Caco-2 (cell line): ENCODE measurements around the gene AK5. TPM values are rescaled to one million over a fixed set of nuclear protein-coding genes. Genes with fewer than 3 reads are reported as not detected.

Source experiments
- BruUV-seq: library from RNA; stranded (reverse); fragments of 400-500 nt; replicated peaks from 2 replicates; lab custom pipeline; 2021; lab: Mats Ljungman, UMichigan
- CTCF ChIA-PET: fragments of 300-600 bp; sonication (Branson Sonifier 250); formaldehyde crosslinking; loops from one replicate; lab custom pipeline; 2022; ENCODE audit warnings: antibody characterized with exemption; lab: Charles Lee
- POLR2A ChIA-PET: fragments of 300-600 bp; sonication (Branson Sonifier 250); formaldehyde crosslinking; loops from one replicate; lab custom pipeline; 2022; ENCODE audit warnings: antibody characterized with exemption; lab: Charles Lee
- DNase-seq, 2 experiments: peaks; one replicate each; pipeline versions ENCODE4 v3.0.0 to v3.0.0-alpha.2; 2020 to 2022
- H3K27me3 ChIP-seq: replicated peaks from 2 replicates; pipeline ENCODE4 v1.6.0; 2011; ENCODE audit warnings: low read length; ENCODE audit not compliant: control insufficient read depth, insufficient read depth
- H3K36me3 ChIP-seq: 2 replicates; pipeline ENCODE4 v1.5.1; 2011; ENCODE audit warnings: low read length; ENCODE audit not compliant: control insufficient read depth, insufficient read depth
- H3K4me1 ChIP-seq: fragments of 250-450 bp; sonication (Bioruptor Pico); 2 replicates; pipeline ENCODE4 v1.5.1; 2020; ENCODE audit warnings: mild to moderate bottlenecking
- H3K4me3 ChIP-seq: 2 replicates; pipeline ENCODE4 v1.5.1; 2011; ENCODE audit warnings: low read depth, mild to moderate bottlenecking, control low read depth, low read length
- H3K9me3 ChIP-seq: fragments of 250-450 bp; sonication (Bioruptor Pico); 2 replicates; pipeline ENCODE4 v1.5.1; 2020; ENCODE audit warnings: mild to moderate bottlenecking, moderate library complexity
- H3K27ac Mint-ChIP-seq: one replicate; pipeline ENCODE4 v1.8.0; 2022; ENCODE audit warnings: mixed read lengths; ENCODE audit not compliant: unreplicated experiment
- H3K27me3 Mint-ChIP-seq: one replicate; pipeline ENCODE4 v1.8.0; 2022; ENCODE audit warnings: mixed read lengths; ENCODE audit not compliant: insufficient read depth, unreplicated experiment
- H3K36me3 Mint-ChIP-seq: one replicate; pipeline ENCODE4 v1.8.0; 2022; ENCODE audit warnings: mild to moderate bottlenecking, mixed read lengths; ENCODE audit not compliant: insufficient read depth, unreplicated experiment
- H3K4me1 Mint-ChIP-seq: one replicate; pipeline ENCODE4 v1.8.0; 2022; ENCODE audit warnings: low read depth, mixed read lengths; ENCODE audit not compliant: unreplicated experiment
- H3K4me3 Mint-ChIP-seq: one replicate; pipeline ENCODE4 v1.8.0; 2022; ENCODE audit warnings: mild to moderate bottlenecking, moderate library complexity, mixed read lengths; ENCODE audit not compliant: unreplicated experiment
- H3K9me3 Mint-ChIP-seq: one replicate; pipeline ENCODE4 v1.8.0; 2022; ENCODE audit warnings: mixed read lengths; ENCODE audit not compliant: unreplicated experiment
- CTCF ChIP-seq, 2 experiments: fragments of 200-600 bp in 1 of 2; IDR thresholded peaks; 1 replicate in 1 of 2; 2 replicates in 1 of 2; pipeline versions ENCODE4 v1.5.1 to v1.8.0; 2011 to 2022; ENCODE audit warnings: antibody characterized with exemption in 1 of 2, control low read depth in 1 of 2, inconsistent platforms in 1 of 2, low read depth in 1 of 2, low read length in 1 of 2, mild to moderate bottlenecking in 1 of 2, moderate library complexity in 1 of 2; ENCODE audit not compliant: insufficient read depth in 1 of 2, severe bottlenecking in 1 of 2, unreplicated experiment in 1 of 2
- intact Hi-C: fragments of 100-400 bp; cut with micrococcal nuclease; formaldehyde crosslinking; loops from one replicate; pipeline ENCODE4 v1.10.0; 2022; ENCODE audit not compliant: unreplicated experiment
- total RNA-seq: library from RNA; stranded (reverse); gene quantifications from 2 replicates; pipeline ENCODE4 v1.2.3, GENCODE V29; 2022

The AK5 gene
- total RNA-seq, 1 experiment from 2014 or later = not detected

DNA sequence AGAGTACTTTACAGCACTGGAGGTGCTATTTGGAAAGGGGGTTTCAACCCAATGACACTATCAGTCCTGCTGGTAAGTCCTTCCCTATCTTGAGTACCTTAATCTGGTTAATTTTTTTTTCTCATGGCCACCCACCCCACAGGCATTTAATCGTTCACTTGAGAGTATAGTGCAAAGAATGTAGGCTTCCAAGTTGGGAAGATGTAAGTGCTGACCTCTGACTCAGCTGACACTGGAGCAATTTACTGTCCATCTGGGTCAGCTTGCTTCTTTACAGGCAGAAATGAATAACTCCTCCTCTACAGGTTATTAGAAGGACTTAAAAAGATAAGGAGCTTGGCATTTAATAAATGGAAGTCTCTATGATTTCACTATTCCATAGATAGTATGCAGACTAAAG is 89.6 kb downstream of the AK5 start:
- Mint-ChIP-seq H3K27me3 (peaks cover 2% of the 10 kb centered on the region), H3K27ac (no peak overlapping the region), H3K36me3 (no peaks in the 10 kb centered on the region), H3K9me3 (no peaks in the 10 kb centered on the region), H3K4me3 (no peak overlapping the region), H3K4me1 (no peaks in the 10 kb centered on the region)
- DNase-seq = no peak
- Histone ChIP-seq H3K36me3 (no peaks in the 10 kb centered on the region), H3K4me3 (no peak overlapping the region), H3K9me3 (no peaks in the 10 kb centered on the region), H3K27me3 (no peaks in the 10 kb centered on the region), H3K4me1 (no peaks in the 10 kb centered on the region)
- no peak for TF ChIP-seq CTCF (IDR thresholded peaks at IDR 0.05; ENCODE audit: insufficient read depth in 1 of 2, low read depth in 1 of 2, low read length in 1 of 2, severe bottlenecking in 1 of 2, unreplicated experiment in 1 of 2)
- ChIA-PET CTCF (no interaction called here), POLR2A (no interaction called here)
- intact Hi-C loops = no loop called here
- no TSS peak for BruUV-seq

DNA sequence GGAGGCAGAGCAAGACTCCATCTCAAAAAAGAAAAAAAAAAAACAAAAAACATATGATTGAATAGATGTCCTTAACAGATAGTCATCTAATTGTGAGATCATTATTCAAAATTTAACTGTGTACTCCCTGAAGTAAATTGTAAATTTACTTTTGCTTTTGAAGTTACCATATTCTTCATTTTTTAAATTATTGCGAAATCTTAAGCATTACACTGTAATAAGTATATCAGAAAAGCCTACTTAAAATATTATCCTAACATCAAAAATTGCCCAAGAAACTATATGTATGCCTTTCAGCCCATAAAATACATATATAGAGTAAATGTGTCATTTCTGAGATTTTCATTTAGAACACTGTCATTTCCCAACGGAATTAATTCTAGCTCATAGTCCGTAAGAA is 91.9 kb downstream of the AK5 start:
- H3K4me1 ChIP-seq = peaks cover 3% of the 10 kb centered on the region; the same call in 1 of the 2 replicates
- H3K4me3 Mint-ChIP-seq = no peak overlapping the region
- no peaks in the 10 kb centered on the region for H3K9me3 ChIP-seq
- H3K9me3 Mint-ChIP-seq = no peaks in the 10 kb centered on the region
- H3K36me3 ChIP-seq = no peaks in the 10 kb centered on the region
- intact Hi-C loops = no loop called here
- H3K27me3 ChIP-seq = no peaks in the 10 kb centered on the region
- peaks cover 2% of the 10 kb centered on the region for H3K27me3 Mint-ChIP-seq
- H3K4me3 ChIP-seq = no peak overlapping the region
- POLR2A ChIA-PET = no interaction called here
- no peaks in the 10 kb centered on the region for H3K36me3 Mint-ChIP-seq
- CTCF ChIA-PET = no interaction called here
- no peak for TF ChIP-seq CTCF (IDR thresholded peaks at IDR 0.05; ENCODE audit: insufficient read depth in 1 of 2, low read depth in 1 of 2, low read length in 1 of 2, severe bottlenecking in 1 of 2, unreplicated experiment in 1 of 2)
- no TSS peak for BruUV-seq
- no peak for DNase-seq
- H3K4me1 Mint-ChIP-seq = peaks cover 4% of the 10 kb centered on the region
- H3K27ac Mint-ChIP-seq = no peak overlapping the region

DNA sequence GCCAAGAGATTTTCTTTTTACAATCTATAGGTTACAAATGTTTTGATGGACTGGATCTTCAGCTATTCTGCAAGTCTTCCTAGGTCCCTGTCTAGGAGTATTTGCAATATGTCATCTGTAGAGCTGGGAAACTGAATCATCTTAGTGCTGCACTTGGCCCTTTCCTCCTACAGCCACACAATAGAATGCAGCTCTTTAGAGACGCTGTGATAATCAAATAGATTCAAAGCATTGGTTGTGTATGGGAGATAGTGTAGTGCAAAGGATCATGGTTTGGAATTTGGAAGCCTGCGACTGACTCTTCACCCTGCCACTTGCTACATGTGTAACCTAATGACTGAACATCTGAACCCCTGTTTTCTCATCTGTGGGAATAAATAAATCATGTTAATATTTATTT is 93.7 kb downstream of the AK5 start:
- no peak overlapping the region for H3K4me3 ChIP-seq
- no peaks in the 10 kb centered on the region for H3K36me3 Mint-ChIP-seq
- DNase-seq = no peak
- no peak for TF ChIP-seq CTCF (IDR thresholded peaks at IDR 0.05; ENCODE audit: insufficient read depth in 1 of 2, low read depth in 1 of 2, low read length in 1 of 2, severe bottlenecking in 1 of 2, unreplicated experiment in 1 of 2)
- intact Hi-C loops = no loop called here
- no peaks in the 10 kb centered on the region for H3K9me3 ChIP-seq
- no TSS peak for BruUV-seq
- ChIA-PET POLR2A (no interaction called here), CTCF (no interaction called here)
- H3K27me3 Mint-ChIP-seq = no peaks in the 10 kb centered on the region
- H3K27ac Mint-ChIP-seq = no peak overlapping the region
- H3K4me1 Mint-ChIP-seq = peaks cover 7% of the 10 kb centered on the region
- no peak overlapping the region for H3K4me3 Mint-ChIP-seq
- no peaks in the 10 kb centered on the region for H3K36me3 ChIP-seq
- no peaks in the 10 kb centered on the region for H3K27me3 ChIP-seq
- peaks cover 13% of the 10 kb centered on the region; the same call in 1 of the 2 replicates for H3K4me1 ChIP-seq
- H3K9me3 Mint-ChIP-seq = no peaks in the 10 kb centered on the region
